H1 (cell line): ENCODE measurements around the gene GNAI1.

ENCODE experiments used
- EP300 ChIP-seq, 2 experiments: IDR thresholded peaks; 1 replicate in 1 of 2; 2 replicates in 1 of 2; pipeline ENCODE4 v1.6.1; 2011 to 2012; ENCODE audit warnings: low read depth in 2 of 2, low read length in 2 of 2, mild to moderate bottlenecking in 2 of 2, borderline replicate concordance in 1 of 2, inconsistent platforms in 1 of 2, moderate library complexity in 1 of 2
- POLR2A ChIP-seq, 2 experiments: IDR thresholded peaks; 1 replicate in 1 of 2; 2 replicates in 1 of 2; pipeline ENCODE4 v1.6.1; 2011; ENCODE audit warnings: low read depth in 2 of 2, low read length in 2 of 2, mild to moderate bottlenecking in 2 of 2; ENCODE audit errors: control extremely low read depth in 1 of 2
- TBP ChIP-seq: IDR thresholded peaks from 2 replicates; pipeline ENCODE4 v1.6.1; 2011; ENCODE audit warnings: low read depth, low read length, improper control_type of control experiment
- TF ChIP-seq, protein P1 (sequence below), 3 experiments: IDR thresholded peaks; 1 replicate in 2 of 3; 2 replicates in 1 of 3; pipeline versions ENCODE4 v1.5.1 to v1.6.1; 2011; ENCODE audit warnings: low read length in 3 of 3, mild to moderate bottlenecking in 3 of 3, inconsistent platforms in 2 of 3, low read depth in 1 of 3, moderate library complexity in 1 of 3; ENCODE audit not compliant: insufficient read depth in 1 of 3; ENCODE audit errors: control extremely low read depth in 1 of 3

- TF ChIP-seq, protein P1, sequence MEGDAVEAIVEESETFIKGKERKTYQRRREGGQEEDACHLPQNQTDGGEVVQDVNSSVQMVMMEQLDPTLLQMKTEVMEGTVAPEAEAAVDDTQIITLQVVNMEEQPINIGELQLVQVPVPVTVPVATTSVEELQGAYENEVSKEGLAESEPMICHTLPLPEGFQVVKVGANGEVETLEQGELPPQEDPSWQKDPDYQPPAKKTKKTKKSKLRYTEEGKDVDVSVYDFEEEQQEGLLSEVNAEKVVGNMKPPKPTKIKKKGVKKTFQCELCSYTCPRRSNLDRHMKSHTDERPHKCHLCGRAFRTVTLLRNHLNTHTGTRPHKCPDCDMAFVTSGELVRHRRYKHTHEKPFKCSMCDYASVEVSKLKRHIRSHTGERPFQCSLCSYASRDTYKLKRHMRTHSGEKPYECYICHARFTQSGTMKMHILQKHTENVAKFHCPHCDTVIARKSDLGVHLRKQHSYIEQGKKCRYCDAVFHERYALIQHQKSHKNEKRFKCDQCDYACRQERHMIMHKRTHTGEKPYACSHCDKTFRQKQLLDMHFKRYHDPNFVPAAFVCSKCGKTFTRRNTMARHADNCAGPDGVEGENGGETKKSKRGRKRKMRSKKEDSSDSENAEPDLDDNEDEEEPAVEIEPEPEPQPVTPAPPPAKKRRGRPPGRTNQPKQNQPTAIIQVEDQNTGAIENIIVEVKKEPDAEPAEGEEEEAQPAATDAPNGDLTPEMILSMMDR (IDR thresholded peaks at IDR 0.05; ENCODE audit: control extremely low read depth in 1 of 3, insufficient read depth in 1 of 3, low read depth in 1 of 3, low read length in 3 of 3), result no peak
- no peak for TF ChIP-seq EP300 (IDR thresholded peaks at IDR 0.05; ENCODE audit: borderline replicate concordance in 1 of 2, low read depth in 2 of 2, low read length in 2 of 2)
- no peak for TF ChIP-seq TBP
- no peak for TF ChIP-seq POLR2A (IDR thresholded peaks at IDR 0.05; ENCODE audit: control extremely low read depth in 1 of 2, low read depth in 2 of 2, low read length in 2 of 2)
Measured at GRCh38 chr7:80236681-80237080, 102.0 kb downstream of the GNAI1 start.
